Stimulated activated CD4-positive, alpha-beta T cell treated with anti-CD3 and anti-CD28 coated beads, Interleukin-4, amount 100 ng/mL, for 4 hours (primary cell): Measurements from ENCODE around the gene CCDC12.
"Not testable (repeated sequence)": the region's sequence is repeated elsewhere in the genome, so short reads cannot be mapped to it uniquely, and the experiment has no call there.

Experiments used
- DNase-seq, 2 experiments: peaks; one replicate each; pipeline ENCODE4 v3.0.0-alpha.2; 2020

Gene CCDC12

DNA sequence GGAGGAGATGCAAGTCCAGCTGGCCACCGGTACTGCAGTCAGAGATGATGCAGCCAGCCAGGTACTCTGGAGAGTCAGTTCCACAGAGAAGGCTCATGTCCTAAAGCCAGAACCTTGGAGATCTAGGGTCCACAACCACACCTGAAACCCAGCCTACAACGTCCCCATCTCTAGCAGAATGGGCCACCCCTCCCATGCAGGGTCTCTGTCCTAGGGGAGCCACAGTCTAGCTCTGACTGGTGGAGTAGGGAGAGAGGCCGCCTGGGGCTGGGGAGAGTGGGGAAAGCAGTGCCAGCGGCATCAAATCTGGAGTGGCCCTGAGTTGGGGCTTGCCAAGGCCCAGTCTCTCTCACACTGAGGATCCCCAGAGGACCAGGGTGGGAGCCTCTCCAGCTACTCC, 55.5 kb downstream of the CCDC12 start:
- no peak for DNase-seq

DNA sequence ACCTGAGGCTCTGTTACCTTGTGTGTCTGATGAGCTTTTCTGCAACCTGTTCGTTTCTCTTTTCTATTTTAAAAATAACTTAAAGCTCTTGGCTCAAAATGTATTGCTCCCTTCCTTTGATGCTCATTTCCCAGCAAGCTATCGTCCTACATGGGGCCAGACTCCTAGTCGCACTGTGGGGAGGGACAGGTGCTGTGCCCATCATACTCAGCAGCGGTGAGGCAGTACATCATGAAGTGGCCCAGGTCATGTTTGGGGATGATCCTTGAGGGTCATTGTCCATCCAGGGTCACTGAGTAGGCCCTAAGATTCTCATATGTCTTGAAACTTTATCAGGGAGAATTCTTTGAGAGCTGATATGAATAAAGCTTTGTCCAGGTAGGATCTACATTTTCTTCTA, 57.9 kb downstream of the CCDC12 start:
- no peak for DNase-seq

DNA sequence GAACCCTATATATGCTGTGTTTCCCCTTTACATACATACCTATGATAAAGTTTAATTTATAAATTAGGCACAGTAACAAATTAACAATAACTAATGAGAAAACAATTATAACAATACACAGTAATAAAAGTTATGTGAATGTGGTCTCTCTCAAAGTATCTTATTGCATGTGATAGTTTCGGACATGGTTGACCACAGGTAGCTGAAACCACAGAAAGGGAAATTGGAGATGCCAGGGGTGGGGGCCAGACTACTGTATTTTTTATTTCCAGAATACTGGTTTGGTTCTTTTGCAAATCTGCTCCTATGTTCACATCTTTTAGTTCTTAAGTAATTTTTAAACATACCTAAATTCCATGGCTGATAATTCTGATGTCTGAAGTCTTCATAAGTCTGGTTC, 58.3 kb downstream of the CCDC12 start:
- DNase-seq, result no peak

DNA sequence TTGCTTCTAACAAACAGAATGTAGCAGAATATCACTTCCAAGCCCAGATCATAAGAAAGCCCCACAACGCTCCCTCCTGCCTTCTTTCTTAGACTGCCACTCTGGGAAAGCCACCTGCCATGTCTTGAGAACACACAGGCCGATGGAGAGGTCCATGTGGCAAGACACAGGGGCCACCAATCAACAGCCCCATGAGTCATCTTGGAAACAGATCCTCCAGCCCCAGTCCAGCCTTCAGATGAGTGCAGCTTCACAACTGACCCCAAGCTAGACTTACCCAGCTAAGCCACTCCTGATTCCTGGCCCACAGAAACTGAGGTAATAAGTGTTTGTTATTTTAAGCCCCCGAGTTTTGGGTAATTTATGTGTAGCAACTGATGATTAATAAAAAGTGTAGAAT, 59.3 kb downstream of the CCDC12 start:
- DNase-seq, result no peak

DNA sequence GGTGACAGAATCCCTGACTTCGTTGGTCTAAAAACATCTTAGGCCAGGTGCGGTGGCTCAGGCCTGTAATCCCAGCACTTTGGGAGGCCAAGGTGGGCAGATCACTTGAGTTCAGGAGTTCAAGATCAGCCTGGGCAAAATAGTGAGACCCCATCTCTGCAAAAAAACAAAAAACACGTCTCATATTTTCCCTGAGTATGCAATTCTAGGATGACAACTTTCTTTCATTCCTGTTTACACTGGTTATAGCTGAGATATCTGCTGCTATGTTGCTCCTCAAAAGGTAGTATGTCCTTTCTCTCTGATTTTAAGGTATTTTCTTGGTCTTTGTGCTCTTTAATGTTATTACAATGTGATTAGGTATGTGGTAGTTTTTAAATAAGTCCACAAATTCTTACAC, 59.7 kb downstream of the CCDC12 start:
- DNase-seq, result no peak

DNA sequence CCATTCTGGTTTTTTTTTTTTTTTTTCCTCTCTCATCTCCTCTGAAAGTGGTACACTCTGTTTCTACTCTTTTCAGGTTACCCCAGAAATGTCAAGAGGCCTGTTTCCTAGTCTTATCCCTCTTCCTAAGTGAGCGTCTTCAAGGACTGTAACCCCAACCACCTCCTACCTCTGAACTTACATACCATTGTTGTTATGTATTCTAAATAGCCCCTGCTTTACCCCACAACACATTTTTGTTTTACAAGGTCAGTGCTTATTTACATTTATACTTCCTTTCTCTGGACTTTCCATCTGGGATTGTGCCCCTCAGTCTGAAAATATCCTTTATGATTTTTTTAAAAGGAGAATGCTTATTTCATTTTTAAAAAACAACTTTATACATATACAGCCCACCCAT, 60.3 kb downstream of the CCDC12 start:
- DNase-seq, result no peak

DNA sequence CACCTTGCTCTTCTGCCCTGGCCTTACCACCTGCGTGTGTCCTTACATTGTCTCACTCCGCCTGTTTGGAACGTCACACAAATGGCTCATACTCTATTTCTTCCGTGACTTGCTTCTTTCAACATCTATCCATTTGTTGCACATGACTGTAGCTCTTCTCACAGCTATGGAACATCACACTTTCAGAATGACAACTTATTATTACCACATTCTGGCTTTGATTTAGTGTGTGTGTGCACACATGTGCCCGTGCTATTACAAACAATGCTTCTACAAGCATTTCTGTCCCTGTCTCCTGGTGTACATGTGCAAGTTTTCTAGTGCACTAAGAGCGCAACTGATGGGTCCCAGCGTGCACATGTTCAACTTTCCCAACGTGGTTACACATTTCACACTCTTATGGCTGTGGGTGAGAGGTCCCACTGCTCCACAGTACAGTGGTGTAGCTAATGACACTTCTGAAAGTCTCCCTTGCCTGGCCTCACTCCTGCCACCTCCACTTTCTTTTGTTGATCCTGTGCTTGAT, 61.2 kb downstream of the CCDC12 start:
- DNase-seq, result no peak

DNA sequence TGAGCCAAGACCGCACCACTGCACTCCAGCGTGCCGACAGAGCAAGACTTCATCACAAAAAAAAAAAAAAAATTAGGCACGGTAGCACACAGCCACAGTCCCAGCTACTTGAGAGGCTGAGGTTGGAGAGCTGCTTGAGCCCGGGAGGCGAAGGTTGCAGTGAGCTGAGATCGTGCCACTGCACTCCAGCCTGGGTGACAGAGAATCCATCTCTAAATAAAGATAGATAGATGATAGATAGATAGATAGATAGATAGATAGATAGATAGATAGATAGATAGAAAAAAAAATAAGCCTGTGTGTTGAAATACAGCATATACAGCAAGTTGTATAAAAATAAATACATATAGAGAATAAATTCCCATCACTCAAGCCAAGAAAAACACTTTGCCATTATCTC, 61.7 kb downstream of the CCDC12 start:
- DNase-seq, result no peak

DNA sequence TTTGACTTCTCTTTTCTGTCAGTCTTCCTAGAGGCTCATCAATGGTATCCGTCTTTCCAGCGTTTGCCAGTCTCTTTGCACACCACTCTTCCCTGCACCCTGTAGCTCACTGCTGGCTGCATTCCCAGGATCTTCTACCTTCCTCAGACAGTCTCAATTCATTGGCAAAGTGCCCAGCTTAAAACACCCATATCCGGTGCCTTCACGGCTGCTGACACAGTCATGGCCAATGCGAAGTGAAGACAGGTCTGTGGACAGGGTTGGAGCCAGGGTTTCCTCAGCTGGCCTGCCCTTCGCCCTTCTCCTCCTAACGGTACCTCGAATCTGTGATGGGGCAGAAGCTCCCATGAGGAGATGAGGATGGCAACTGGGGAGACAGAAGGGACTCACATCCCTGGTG, 62.9 kb downstream of the CCDC12 start:
- DNase-seq, result no peak

DNA sequence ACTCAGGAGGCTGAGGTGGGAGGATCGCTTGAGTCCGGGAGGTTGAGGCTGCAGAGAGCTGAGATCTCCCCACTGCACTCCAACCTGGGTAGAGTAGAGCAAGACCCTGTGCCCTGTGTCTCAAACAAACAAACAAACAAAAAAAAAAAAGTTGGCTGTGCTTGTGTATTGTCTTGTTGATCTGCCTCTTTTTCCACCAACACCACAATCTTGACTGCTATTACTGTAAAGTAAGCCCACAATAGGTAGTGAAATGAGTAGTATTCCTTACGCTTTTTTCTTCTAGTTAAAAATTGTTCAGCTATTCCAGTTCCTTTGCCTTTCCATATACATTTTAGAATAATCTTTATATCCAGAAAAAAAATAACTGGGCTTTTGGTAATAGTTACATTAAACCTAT, 63.6 kb downstream of the CCDC12 start:
- DNase-seq, result no peak

DNA sequence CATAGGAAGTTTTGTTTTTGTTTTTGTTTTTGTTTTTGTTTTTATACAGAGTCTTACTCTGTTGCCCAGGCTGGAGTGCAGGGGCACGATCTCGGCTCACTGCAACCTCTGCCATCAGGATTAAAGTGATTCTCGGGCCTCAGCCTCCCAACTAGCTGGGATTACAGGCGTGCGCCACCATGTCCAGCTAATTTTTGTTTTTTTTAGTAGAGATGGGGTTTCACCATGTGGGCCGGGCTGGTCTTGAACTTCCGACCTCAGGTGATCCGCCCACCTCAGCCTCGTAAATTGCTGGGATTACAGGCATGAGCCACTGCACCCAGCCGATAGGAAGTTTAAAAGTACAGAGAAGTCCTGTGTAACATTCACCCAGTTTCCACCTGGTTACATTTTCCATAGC, 65.6 kb downstream of the CCDC12 start:
- not testable (repeated sequence) for DNase-seq

DNA sequence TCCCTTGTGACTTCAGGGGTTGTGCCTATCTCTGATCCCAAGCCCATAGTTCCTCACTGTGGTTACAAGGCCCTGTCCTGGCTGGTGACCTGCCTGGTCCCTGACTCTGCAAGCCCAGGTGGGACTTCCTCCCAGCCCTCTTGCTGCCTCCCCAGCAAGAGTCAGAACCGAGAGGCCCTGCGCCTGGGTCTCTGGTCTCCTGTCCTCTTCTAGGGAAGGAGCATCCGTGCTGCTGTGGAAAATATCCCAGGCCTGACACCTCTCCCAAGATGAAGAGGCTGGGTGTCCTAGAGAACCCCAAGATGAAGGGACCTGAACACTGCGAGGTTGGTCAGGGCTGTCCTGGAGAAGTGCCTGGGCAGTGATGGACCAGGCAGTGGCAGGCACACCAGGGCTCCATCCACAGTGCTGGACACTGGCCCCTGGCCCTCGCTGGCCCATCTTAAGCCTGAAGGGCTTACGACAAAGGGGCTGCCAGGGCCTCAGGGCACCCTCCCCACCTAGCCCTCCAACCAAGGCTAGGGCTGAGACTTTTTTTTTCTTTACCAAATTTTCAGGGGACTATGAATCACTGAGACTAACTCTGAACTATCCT, 66.3 kb downstream of the CCDC12 start:
- DNase-seq, result no peak

DNA sequence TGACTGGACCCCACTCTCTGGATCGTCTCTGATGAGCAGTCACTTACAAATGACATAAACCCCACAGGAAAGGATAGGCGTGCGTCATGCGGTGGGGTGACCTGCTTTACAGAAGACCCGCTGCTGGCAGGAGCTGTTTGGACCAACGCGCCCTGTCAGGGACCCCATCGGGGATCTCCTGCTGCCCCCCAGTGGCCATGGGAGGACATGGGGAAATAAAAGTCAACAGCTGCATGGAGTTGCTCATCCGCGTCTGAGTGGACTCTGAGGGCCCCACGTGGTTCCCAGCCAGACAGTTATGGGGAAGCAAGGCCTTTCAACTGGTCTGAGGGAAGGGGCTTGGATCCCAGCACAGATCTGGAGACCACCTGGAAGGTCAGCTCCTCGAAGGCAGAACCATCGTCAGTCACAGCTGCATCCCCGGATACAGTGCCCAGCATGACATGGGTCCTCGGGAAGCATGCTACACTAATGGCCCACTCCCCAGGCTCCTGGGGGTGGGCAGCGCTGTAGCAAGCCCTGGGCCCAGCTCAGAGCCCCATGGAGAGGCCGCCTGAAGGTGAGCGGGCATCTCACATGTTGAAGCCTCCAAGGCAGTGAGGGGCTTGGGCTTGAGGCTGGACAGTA, 66.9 kb downstream of the CCDC12 start:
- peak; percentile 73 for DNase-seq

DNA sequence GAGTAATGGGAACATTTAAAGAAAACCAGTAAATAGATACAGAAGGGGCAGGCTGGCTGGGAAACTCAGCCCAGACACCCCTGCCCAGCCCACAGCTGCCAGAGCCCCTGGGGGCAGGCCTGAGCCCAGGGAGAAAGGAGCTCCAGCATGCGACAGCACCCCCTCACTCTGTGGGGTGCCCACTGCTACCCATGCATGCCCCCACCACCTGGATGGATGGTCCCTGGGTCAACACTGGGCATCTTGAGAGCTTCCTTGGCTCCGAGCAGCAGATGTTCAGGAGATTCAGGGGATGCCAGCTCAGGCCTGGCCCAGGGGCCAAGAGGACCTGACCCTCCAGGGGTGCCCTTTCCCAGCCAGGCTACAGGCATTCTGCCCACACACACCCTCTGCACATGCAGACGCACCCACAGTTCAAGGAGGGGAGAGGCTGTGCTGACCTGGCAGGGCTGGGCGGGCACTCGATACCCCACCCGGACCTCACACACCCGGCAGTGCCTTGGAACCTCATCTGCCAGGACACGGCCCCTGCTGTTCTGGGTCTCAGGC, 67.5 kb downstream of the CCDC12 start:
- no peak for DNase-seq

DNA sequence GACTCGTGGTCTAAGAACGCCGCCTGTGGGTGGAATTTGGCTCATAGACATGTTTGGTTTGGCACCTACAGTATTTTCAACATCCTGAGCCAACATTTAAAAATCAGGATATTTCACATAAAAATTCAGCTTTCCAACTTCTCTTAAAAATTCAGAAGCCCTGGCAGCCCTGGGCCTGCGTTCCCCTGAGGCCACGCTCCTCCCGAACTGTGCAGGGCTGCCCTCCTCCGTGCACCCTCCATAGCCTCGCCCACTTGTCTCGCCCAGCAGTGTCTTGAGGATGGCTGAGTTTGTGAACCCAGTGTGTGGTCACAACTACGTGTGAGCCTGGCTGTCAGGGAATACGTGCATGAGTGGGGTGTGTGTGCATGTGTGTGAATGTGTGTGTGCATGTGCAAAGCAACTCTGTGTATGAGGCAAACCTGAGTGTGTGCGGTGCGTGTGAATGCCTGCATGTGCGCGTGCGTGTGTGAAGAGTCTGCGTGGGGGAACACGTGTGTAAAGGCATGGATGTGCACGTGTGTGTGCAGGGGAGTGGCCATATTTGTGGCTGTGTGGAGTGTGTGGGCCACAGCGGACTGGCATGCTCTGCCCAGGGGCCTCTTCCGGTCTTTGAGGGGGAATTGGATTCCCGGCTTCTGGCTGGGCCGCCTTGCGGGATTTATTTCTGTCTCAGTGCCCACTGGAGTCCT, 68.1 kb downstream of the CCDC12 start:
- DNase-seq, result no peak

DNA sequence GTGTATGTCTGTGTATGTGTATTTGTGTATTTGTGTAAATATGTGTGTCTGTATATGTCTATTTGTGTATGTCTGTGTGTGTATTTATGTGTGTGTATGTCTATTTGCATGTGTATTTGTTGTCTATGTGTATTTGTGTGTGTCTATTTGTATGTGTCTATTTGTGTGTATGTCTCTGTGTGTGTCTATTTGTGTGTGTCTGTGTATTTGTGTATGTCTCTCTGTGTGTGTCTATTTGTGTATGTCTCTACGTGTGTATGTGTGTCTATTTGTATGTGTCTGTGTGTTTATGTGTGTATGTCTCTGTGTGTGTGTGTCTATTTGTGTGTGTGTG, 68.6 kb downstream of the CCDC12 start:
- no peak for DNase-seq

DNA sequence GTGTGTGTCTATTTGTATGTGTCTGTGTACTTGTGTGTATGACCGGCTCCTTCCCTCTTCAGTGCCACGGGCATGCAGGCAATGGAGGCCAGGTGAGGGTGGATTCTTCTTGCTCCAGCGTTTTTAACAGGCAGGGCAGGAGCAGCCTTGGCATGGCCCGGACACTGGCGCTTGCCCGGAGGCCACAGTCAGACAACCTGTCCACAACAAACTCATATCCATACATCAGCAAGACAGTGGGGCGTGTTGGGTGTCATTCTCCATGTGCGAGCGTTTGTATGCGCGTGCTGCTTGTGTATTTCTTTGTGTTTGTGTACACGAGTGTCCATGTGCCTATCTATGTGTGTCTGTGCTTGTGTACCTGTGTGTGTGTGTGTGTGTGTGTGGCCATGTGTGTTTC, 69.3 kb downstream of the CCDC12 start:
- no peak for DNase-seq

DNA sequence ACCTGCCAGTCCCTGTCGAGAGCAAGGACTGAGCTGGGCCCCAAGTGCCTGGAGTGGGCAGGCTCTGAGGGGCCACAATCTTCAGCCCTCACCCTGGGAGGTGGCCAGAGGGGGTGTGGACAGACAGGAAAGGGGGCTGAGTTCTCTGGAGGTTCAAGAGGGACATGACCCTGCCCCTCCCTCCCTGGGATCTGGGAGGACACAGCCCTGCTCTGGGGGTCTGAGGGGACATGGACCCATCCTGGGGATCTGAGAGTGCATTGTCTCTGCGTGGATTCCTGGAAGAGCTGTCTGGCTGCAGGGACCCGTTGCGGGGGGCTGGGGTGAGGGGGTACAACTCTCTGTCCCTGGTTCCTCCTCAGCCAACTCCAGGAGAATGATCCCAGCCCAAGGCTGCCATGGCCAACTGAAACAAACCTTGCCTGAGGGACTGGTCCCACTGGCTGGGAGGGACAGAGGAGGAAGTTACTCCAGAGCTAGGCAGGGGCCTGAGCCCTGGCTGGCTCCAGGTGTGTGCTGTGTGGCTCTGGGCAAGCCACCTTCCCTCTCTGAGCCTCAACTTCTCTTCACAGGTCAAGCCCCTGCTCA, 70.0 kb downstream of the CCDC12 start:
- DNase-seq, result no peak

DNA sequence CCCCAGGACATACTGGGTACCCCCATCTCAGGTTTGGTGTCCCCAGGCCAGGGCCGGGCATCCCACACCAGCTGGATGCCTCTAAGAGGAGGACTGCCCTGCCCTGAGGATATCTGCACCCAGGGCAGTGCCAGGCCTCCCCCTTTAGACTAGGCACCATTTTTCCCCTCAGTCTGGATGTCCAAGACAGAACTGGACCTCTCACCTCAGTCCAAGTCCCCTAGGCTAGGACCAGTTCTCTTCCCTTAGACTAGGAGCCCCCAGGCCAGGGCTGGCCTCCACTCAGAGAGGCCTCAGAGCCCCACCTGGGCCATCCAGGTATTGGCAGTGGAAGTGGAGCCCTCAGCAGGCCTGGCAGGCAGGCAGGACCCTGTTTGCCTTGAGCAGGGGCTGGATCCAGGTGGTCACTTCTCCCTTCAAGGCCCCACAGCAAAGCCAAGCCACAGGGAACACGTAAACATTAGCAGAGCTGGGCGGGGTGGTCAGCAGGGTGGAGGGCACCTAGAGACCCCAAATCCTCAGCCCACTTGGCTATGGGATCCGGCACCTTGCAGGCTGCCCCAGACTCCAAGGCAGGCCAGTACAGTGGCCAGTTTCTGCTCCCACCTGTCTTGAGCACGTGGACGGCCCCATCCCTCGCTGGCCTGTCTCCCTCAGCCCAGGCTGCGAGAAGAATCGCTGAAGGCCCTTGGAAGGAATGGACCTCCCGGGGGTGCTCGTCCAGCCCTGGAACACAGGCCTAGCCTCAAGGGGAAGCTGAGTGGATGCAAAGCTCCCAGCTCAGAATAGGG, 70.7 kb downstream of the CCDC12 start:
- no peak for DNase-seq

DNA sequence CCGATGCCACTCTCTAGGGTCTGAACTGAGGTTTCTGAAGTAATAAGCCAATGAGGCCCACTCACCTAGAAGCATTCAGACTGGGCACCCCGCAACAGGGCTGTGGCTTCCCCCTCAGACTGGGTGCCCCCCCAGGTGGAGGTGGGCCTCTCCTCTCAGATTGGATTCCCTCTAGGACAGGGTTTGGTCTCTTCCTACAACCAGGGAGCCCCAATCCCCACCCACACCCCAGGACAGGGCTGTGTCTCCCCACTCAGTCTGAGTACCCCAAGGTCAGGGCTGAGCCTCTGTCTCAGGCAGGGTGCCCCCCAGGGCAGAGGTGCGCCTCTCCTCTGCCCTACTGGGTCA, 71.4 kb downstream of the CCDC12 start:
- no peak for DNase-seq

DNA sequence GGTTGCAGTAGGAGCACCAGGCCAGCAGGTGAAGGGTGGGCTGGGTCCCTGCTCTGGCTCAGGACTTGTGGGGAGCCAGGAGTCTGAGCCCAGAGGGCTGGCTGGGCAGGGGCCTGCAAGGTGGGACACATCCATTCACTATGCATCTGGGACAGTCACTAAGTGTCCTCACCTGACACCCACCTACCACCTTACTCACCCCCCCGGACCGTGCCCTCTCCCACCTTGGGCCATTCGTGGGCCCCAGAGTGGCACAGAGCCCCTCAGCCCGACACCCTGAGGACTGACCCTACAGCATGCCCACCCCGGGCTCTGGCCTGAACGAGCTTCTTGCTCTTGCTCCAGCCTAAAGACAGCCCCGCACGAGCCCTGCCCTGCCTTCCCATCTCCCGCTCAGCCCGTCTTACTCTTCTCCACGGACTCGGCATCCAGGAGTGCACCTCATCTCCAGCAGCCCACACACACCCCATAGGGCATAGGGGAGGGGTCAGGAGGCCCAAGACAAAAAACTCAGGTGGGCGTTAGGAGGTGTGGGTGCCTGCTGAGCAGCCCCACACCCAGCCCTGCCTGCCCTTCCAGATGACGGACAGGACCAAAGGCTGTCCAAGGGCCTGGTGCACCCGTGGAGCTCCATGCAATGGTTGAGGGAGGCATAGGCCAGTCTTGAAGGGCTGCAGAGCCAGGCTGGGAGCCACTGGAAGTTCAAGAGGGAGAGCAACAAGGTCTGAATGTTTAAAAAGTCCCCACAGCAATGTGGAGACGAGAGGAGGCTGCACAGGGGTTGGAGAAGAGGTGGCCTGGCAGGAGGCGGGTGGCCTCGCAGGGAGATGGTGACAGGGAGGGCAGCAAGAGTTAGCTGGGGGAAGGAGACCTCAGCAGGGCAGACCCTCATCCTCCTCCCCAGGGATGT, 72.0 kb downstream of the CCDC12 start:
- DNase-seq, result no peak
